ENCODE data around the gene FGFR2. TPM values are rescaled to one million over a fixed set of nuclear protein-coding genes. Genes with fewer than 3 reads are reported as not detected.

The FGFR2 gene
- total RNA-seq, 1 experiment from 2014 or later = 19.7 TPM

- RAD21 ChIA-PET (ENCODE audit: low non-redundant PET in 1 of 2, low total read pairs in 2 of 2, uncharacterized antibody in 2 of 2, unreplicated experiment in 2 of 2) = no interaction called here
- no peaks in the 10 kb centered on the region for H3K9me2 ChIP-seq (ENCODE audit: insufficient read depth)
- H3K4me3 ChIP-seq (replicated peaks in 1 of 2; ENCODE audit: low read depth in 1 of 2, low read length in 2 of 2) = no peak overlapping the region
- H3K27me3 ChIP-seq (ENCODE audit: insufficient read depth, low read length) = no peaks in the 10 kb centered on the region
- H3K9me3 ChIP-seq (ENCODE audit: control insufficient read depth in 1 of 2, insufficient read depth in 1 of 2, low read depth in 1 of 2, low read length in 2 of 2) = no peaks in the 10 kb centered on the region
- intact Hi-C loops (cut with micrococcal nuclease) = no loop called here
- CTCF ChIA-PET = no interaction called here
- H4K20me1 ChIP-seq (ENCODE audit: insufficient read depth) = no peaks in the 10 kb centered on the region
- POLR2A ChIA-PET = interaction anchor here (1.2 kb wide), 1 partner anchor 25 kb away, joined by 4 read pairs; no protein-coding TSS in a partner anchor
- no TSS peak for BruUV-seq (replicated peaks)
- no peak for DNase-seq (ENCODE audit: low read depth, low spot score)
- no peaks in the 10 kb centered on the region for H3K79me2 ChIP-seq (ENCODE audit: insufficient read depth, low read length)
- no peak overlapping the region for H2AFZ ChIP-seq (ENCODE audit: low read depth, low read length, poor library complexity, severe bottlenecking)
- H3K36me3 ChIP-seq (ENCODE audit: control insufficient read depth in 1 of 2, insufficient read depth in 2 of 2, low read length in 2 of 2) = no peaks in the 10 kb centered on the region
- H3K27ac ChIP-seq (ENCODE audit: low read depth, low read length) = peak overlapping the region; percentile 32; the same call in 1 of the 2 replicates
- peak; percentile 88 for ATAC-seq
- peak overlapping the region; percentile 50 for H3K4me2 ChIP-seq (ENCODE audit: low read length)
- peaks cover 5 to 20% of the 10 kb centered on the region in 2 experiments for H3K4me1 ChIP-seq (ENCODE audit: control insufficient read depth in 1 of 2, insufficient read depth in 2 of 2, low read length in 2 of 2)
- no peak for TF ChIP-seq CBX3 (IDR thresholded peaks at IDR 0.05; ENCODE audit: low read depth)
- no peak overlapping the region for H3K9ac ChIP-seq (ENCODE audit: low read length)
These were observed 18.6 kb downstream of the FGFR2 start for GRCh38 chr10:121579656-121580055.

DNA sequence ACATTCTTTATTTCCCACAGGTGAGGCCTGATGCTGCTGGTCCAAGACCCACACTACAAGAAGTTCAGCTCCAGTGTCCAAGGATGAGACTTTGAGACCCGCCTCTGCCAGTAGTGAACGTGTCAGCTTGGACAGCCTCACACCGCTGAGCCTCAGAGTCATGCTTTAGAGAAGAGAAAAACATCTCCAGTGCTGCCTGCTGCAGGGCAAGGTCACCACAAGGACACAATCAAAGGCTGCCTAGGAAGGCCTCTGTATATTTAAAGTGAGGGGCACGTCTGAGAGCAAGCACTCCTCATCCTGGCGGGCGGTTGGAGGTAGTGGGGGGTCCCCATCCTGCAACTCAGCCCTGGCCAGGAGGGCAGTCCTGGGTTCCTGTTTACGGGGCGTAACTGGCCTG, 19.3 kb downstream of the FGFR2 start:
- Histone ChIP-seq H3K4me3 (replicated peaks in 1 of 2; ENCODE audit: low read depth in 1 of 2, low read length in 2 of 2) (no peak overlapping the region), H3K9ac (ENCODE audit: low read length) (no peak overlapping the region), H3K4me2 (ENCODE audit: low read length) (no peak overlapping the region; the same call in 1 of the 2 replicates), H3K79me2 (ENCODE audit: insufficient read depth, low read length) (no peaks in the 10 kb centered on the region), H3K9me3 (ENCODE audit: control insufficient read depth in 1 of 2, insufficient read depth in 1 of 2, low read depth in 1 of 2, low read length in 2 of 2) (no peaks in the 10 kb centered on the region), H3K27ac (ENCODE audit: low read depth, low read length) (no peak overlapping the region), H3K9me2 (ENCODE audit: insufficient read depth) (no peaks in the 10 kb centered on the region), H3K27me3 (ENCODE audit: insufficient read depth, low read length) (no peaks in the 10 kb centered on the region), H4K20me1 (ENCODE audit: insufficient read depth) (no peaks in the 10 kb centered on the region), H3K36me3 (ENCODE audit: control insufficient read depth in 1 of 2, insufficient read depth in 2 of 2, low read length in 2 of 2) (no peaks in the 10 kb centered on the region), H2AFZ (ENCODE audit: low read depth, low read length, poor library complexity, severe bottlenecking) (no peak overlapping the region), H3K4me1 (ENCODE audit: control insufficient read depth in 1 of 2, insufficient read depth in 2 of 2, low read length in 2 of 2) (peaks cover 5 to 20% of the 10 kb centered on the region in 2 experiments)
- ChIA-PET RAD21 (ENCODE audit: low non-redundant PET in 1 of 2, low total read pairs in 2 of 2, uncharacterized antibody in 2 of 2, unreplicated experiment in 2 of 2) (no interaction called here), POLR2A (interaction anchor here (1.2 kb wide), 1 partner anchor 24 kb away, joined by 4 read pairs; no protein-coding TSS in a partner anchor), CTCF (no interaction called here)
- DNase-seq (ENCODE audit: low read depth, low spot score) (no peak), ATAC-seq (no peak)
- TF ChIP-seq YY1 (IDR thresholded peaks at IDR 0.05; ENCODE audit: extremely low read depth, insufficient replicate concordance, low read depth, low read length) = no peak
- TF ChIP-seq SP1 (IDR thresholded peaks at IDR 0.05; ENCODE audit: low read depth) = no peak
- no peak for TF ChIP-seq JUND (IDR thresholded peaks at IDR 0.05)
- no peak for TF ChIP-seq EGR1 (IDR thresholded peaks at IDR 0.05; ENCODE audit: low read depth)
- TF ChIP-seq TCF7L2 (IDR thresholded peaks at IDR 0.05; ENCODE audit: borderline replicate concordance, extremely low read depth, insufficient read depth, insufficient read length) = no peak
- no peak for TF ChIP-seq CEBPB (IDR thresholded peaks at IDR 0.05; ENCODE audit: low read depth)
- no peak for TF ChIP-seq POLR2AphosphoS5 (IDR thresholded peaks at IDR 0.05; ENCODE audit: low read depth, low read length)
- TF ChIP-seq ZNF274 (IDR thresholded peaks at IDR 0.05; ENCODE audit: low read depth, low read length) = no peak
- TF ChIP-seq, protein P1, sequence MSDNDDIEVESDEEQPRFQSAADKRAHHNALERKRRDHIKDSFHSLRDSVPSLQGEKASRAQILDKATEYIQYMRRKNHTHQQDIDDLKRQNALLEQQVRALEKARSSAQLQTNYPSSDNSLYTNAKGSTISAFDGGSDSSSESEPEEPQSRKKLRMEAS (IDR thresholded peaks at IDR 0.05) = no peak
- TF ChIP-seq REST (IDR thresholded peaks at IDR 0.05; ENCODE audit: low read depth) = no peak
- TF ChIP-seq, protein P2, sequence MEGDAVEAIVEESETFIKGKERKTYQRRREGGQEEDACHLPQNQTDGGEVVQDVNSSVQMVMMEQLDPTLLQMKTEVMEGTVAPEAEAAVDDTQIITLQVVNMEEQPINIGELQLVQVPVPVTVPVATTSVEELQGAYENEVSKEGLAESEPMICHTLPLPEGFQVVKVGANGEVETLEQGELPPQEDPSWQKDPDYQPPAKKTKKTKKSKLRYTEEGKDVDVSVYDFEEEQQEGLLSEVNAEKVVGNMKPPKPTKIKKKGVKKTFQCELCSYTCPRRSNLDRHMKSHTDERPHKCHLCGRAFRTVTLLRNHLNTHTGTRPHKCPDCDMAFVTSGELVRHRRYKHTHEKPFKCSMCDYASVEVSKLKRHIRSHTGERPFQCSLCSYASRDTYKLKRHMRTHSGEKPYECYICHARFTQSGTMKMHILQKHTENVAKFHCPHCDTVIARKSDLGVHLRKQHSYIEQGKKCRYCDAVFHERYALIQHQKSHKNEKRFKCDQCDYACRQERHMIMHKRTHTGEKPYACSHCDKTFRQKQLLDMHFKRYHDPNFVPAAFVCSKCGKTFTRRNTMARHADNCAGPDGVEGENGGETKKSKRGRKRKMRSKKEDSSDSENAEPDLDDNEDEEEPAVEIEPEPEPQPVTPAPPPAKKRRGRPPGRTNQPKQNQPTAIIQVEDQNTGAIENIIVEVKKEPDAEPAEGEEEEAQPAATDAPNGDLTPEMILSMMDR (IDR thresholded peaks at IDR 0.05 in 2 of 3, conservative IDR thresholded peaks at IDR 0.05 in 1 of 3; ENCODE audit: borderline replicate concordance in 1 of 3, insufficient read depth in 1 of 3, low read depth in 2 of 3, low read length in 2 of 3) = no peak
- no peak for TF ChIP-seq RAD21 (IDR thresholded peaks at IDR 0.05; ENCODE audit: low read depth)
- no peak for TF ChIP-seq SIN3A (IDR thresholded peaks at IDR 0.05; ENCODE audit: low read depth)
- no peak for TF ChIP-seq ZFX (IDR thresholded peaks at IDR 0.05)
- intact Hi-C loops (cut with micrococcal nuclease) = no loop called here
- BruUV-seq (replicated peaks) = no TSS peak
